ENCODE results near the gene PAGR1. TPM values are rescaled to one million over a fixed set of nuclear protein-coding genes. Genes with fewer than 3 reads are reported as not detected.

PAGR1 gene
- total and polyA plus RNA-seq, 2 of the 8 experiments (the other 6 are each of a cell fraction or from before 2014, with no cell fraction given) = 35.4 to 56.4 TPM

DNA sequence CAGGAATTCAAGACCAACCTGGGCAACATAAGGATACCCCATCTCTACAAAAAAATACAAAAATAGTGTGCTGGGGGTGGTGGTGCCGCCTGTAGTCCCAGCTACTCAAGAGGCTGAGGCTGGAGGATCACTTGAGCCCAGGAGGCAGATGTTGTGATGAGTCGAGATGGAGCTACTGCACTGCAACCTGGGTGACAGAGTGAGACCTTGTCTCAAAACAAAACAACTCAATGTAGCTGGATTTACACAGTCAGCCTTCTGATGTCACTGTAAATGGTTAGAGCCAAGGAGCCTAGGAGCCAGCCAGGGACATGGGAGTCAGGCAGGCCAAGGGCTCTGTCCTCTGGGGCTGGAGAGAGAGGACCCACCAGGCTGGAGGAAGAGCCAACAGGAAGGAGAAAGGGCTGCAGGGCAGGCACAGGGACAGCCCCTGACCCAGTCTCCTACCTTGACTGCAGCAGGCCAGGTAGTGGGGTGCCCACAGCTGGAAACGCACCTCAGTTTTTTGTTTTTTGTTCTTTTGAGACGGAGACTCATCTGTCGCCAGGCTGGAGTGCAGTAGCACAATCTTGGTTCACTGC lies 38.7 kb downstream of the PAGR1 start:
- Histone ChIP-seq H3K14ac (ENCODE audit: insufficient read length) (no peak overlapping the region), H2BK120ac (replicated peaks; ENCODE audit: low read depth, low read length) (no peak overlapping the region), H3K27ac (ENCODE audit: low read depth, low read length) (no peak overlapping the region), H2BK5ac (ENCODE audit: low read depth, low read length) (no peak overlapping the region), H2AK5ac (ENCODE audit: low read depth, low read length) (0 out of 2 replicates have a peak overlapping the region, but pooled peaks have one; percentile 24), H2BK15ac (ENCODE audit: low read length) (0 out of 2 replicates have a peak overlapping the region, but pooled peaks have one; percentile 61), H4K20me1 (replicated peaks in 1 of 2; ENCODE audit: control insufficient read depth in 1 of 2, insufficient read depth in 2 of 2, low read length in 2 of 2) (no peaks in the 10 kb centered on the region), H3K79me2 (ENCODE audit: control insufficient read depth in 1 of 2, insufficient read depth in 2 of 2, low read length in 2 of 2) (no peaks in the 10 kb centered on the region), H2BK12ac (ENCODE audit: low read depth, low read length) (no peak overlapping the region), H3K23ac (ENCODE audit: insufficient read length) (no peak overlapping the region), H3K56ac (replicated peaks; ENCODE audit: insufficient read length, low read depth, low read length) (no peak overlapping the region), H3K4ac (replicated peaks; ENCODE audit: insufficient read length, low read depth, low read length) (no peak overlapping the region), H3K4me2 (ENCODE audit: insufficient read depth in 1 of 2, low read depth in 2 of 2, low read length in 2 of 2) (no peak overlapping the region), H3K9me3 (ENCODE audit: insufficient read depth in 2 of 2, low read depth in 1 of 2, low read length in 1 of 2) (no peaks in the 10 kb centered on the region), H3K36me3 (ENCODE audit: control insufficient read depth in 2 of 4, insufficient read depth in 4 of 4, low read length in 3 of 4) (peaks cover 0 to 8% (median 2%) of the 10 kb centered on the region in 4 experiments; a peak in 3 of 8 replicates), H3K27me3 (replicated peaks in 1 of 4; ENCODE audit: control insufficient read depth in 3 of 4, extremely low read depth in 1 of 4, insufficient read depth in 3 of 4, low read length in 3 of 4) (no peaks in the 10 kb centered on the region), H3K79me1 (ENCODE audit: low read depth, low read length) (no peaks in the 10 kb centered on the region), H3K4me3 (ENCODE audit: extremely low read depth in 1 of 4, insufficient read depth in 2 of 4, low read depth in 3 of 4, low read length in 4 of 4) (no peak overlapping the region), H3K18ac (ENCODE audit: extremely low read depth, low read length) (no peak overlapping the region), H3K9ac (replicated peaks in 1 of 4; ENCODE audit: extremely low read depth in 1 of 4, low read depth in 3 of 4, low read length in 3 of 4) (no peak overlapping the region), H3K4me1 (replicated peaks in 1 of 4; ENCODE audit: control insufficient read depth in 3 of 4, insufficient read depth in 4 of 4, low read length in 3 of 4) (no peaks in the 10 kb centered on the region), H2AFZ (ENCODE audit: low read length) (no peak overlapping the region), H4K5ac (ENCODE audit: insufficient read length, low read depth, low read length) (no peak overlapping the region), H3K23me2 (ENCODE audit: low read depth, low read length) (no peaks in the 10 kb centered on the region), H4K8ac (ENCODE audit: extremely low read depth, insufficient read depth, low read length) (no peak overlapping the region), H4K91ac (replicated peaks; ENCODE audit: insufficient read length, low read length) (no peak overlapping the region), H2BK20ac (ENCODE audit: low read length) (no peak overlapping the region)
- WGBS, 2 experiments (ENCODE audit: extremely low coverage in 1 of 2, insufficient coverage in 1 of 2, insufficient read length in 1 of 2, insufficient replicate concordance in 2 of 2, low coverage in 1 of 2, low lambda C conversion rate in 2 of 2, missing lambda C conversion rate in 1 of 2) = 96% methylated on average over 5 of the region's 5 CpGs; no CpG with 5 or more reads in 1 of the 2 experiments
- DNase-seq (ENCODE audit: low read depth in 1 of 2, low spot score in 2 of 2) (no peak), FAIRE-seq (no peak)
- ChIA-PET CTCF (ENCODE audit: partially characterized antibody) (interaction anchor here (0.6 to 15.0 kb wide), 6 partner anchors 12 to 178 kb away, joined by 3 to 212 read pairs (median 6); partner anchors contain the start of genes MVP, PAGR1 and TLCD3B), POLR2A (ENCODE audit: partially characterized antibody) (interaction anchor here (0.9 to 2.5 kb wide), 4 partner anchors 9 to 47 kb away, joined by 3 to 9 read pairs (median 6); partner anchors contain the start of gene CDIPT)
- TF ChIP-seq SUZ12 (IDR thresholded peaks at IDR 0.05; ENCODE audit: low read length) (no peak), BACH1 (IDR thresholded peaks at IDR 0.05; ENCODE audit: low read length) (no peak), BCL11A (IDR thresholded peaks at IDR 0.05; ENCODE audit: low read depth in 2 of 2, low read length in 2 of 2) (no peak), HDAC6 (IDR thresholded peaks at IDR 0.05; ENCODE audit: low read depth, low read length) (no peak), EGR1 (IDR thresholded peaks at IDR 0.05; ENCODE audit: borderline replicate concordance, low read depth, low read length) (no peak), KDM1A (IDR thresholded peaks at IDR 0.05; ENCODE audit: borderline replicate concordance, low read length) (no peak), GTF2F1 (IDR thresholded peaks at IDR 0.05; ENCODE audit: borderline replicate concordance, low read depth, low read length) (no peak), ZNF274 (IDR thresholded peaks at IDR 0.05; ENCODE audit: borderline replicate concordance, extremely low read depth, low read length) (no peak), CTBP2 (IDR thresholded peaks at IDR 0.05; ENCODE audit: borderline replicate concordance, insufficient read depth, insufficient read length, low read length) (no peak)
- TF ChIP-seq, protein P1, sequence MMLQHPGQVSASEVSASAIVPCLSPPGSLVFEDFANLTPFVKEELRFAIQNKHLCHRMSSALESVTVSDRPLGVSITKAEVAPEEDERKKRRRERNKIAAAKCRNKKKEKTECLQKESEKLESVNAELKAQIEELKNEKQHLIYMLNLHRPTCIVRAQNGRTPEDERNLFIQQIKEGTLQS (IDR thresholded peaks at IDR 0.05; ENCODE audit: insufficient read depth, low read depth, low read length) = no peak
